K562 (cell line): ENCODE data around the gene CPN2. TPM values are rescaled to one million over a fixed set of nuclear protein-coding genes. Genes with fewer than 3 reads are reported as not detected.

Experiments used
- ATAC-seq: fragments of 200-7000 bp; cut with Tn5 transposase; 3 replicates; pipeline ENCODE4 v1.9.1; 2020; ENCODE audit warnings: moderate library complexity
- BruUV-seq: library from RNA; stranded (reverse); fragments of 400-500 nt; replicated peaks from 2 replicates; lab custom pipeline; 2021; lab: Mats Ljungman, UMichigan
- CTCF ChIA-PET: fragments of 300-600 bp; formaldehyde crosslinking; extraction: SDS; loops from one replicate; lab custom pipeline; 2021; ENCODE audit warnings: low intra/inter-chr PET ratio; lab: Yijun Ruan, JAX
- POLR2A ChIA-PET: fragments of 300-600, 350-650 bp; sonication (Branson Sonifier 250); formaldehyde crosslinking; extraction: SDS; loops from one replicate; lab custom pipeline; 2021; ENCODE audit warnings: antibody characterized with exemption, inconsistent platforms; lab: Yijun Ruan, JAX
- DNase-seq, 4 experiments: peaks; one replicate each; pipeline versions ENCODE4 v3.0.0 to v3.0.0-alpha.2; 2011 to 2018; ENCODE audit warnings: low spot score in 3 of 4, mixed read lengths in 3 of 4; ENCODE audit errors: extremely low read depth in 1 of 4
- FAIRE-seq: peaks from 2 replicates; lab custom pipeline; 2011; peaks lifted over from hg19 to GRCh38; lab: Jason Lieb, UNC
- H2AFZ ChIP-seq: 2 replicates; pipeline ENCODE4 v1.6.0; 2011; ENCODE audit warnings: low read depth, low read length, control low read depth, inconsistent platforms
- H3K27ac ChIP-seq: fragments of 200-600 bp; 3 replicates; pipeline ENCODE4 v1.8.0; 2011; ENCODE audit warnings: low read depth, mild to moderate bottlenecking, control low read depth, inconsistent platforms, low read length, moderate library complexity, mixed read lengths; ENCODE audit errors: extremely low read depth
- H3K27me3 ChIP-seq, 2 experiments: fragments of 300-600 bp in 1 of 2; 2 replicates in 1 of 2; 3 replicates in 1 of 2; pipeline versions ENCODE4 v1.6.0 to v1.8.0; 2011; ENCODE audit warnings: inconsistent platforms in 2 of 2, low read length in 2 of 2, mild to moderate bottlenecking in 1 of 2, mixed read lengths in 1 of 2, moderate library complexity in 1 of 2; ENCODE audit not compliant: control insufficient read depth in 2 of 2, insufficient read depth in 2 of 2
- H3K36me3 ChIP-seq: fragments of 300-600 bp; 3 replicates; pipeline ENCODE4 v1.8.0; 2011; ENCODE audit warnings: mild to moderate bottlenecking, low read length, inconsistent platforms; ENCODE audit not compliant: control insufficient read depth, insufficient read depth
- H3K4me1 ChIP-seq, 2 experiments: fragments of 200-600 bp in 1 of 2; replicated peaks in 1 of 2; 2 replicates in 1 of 2; 3 replicates in 1 of 2; pipeline versions ENCODE4 v1.5.1 to v1.8.0; 2011; ENCODE audit warnings: inconsistent platforms in 2 of 2, low read length in 2 of 2, mild to moderate bottlenecking in 1 of 2, mixed read lengths in 1 of 2, moderate library complexity in 1 of 2; ENCODE audit not compliant: control insufficient read depth in 2 of 2, insufficient read depth in 2 of 2
- H3K4me2 ChIP-seq: 2 replicates; pipeline ENCODE4 v1.6.1; 2011; ENCODE audit warnings: low read length, control low read depth, inconsistent platforms, mixed read lengths; ENCODE audit not compliant: insufficient read depth
- H3K4me3 ChIP-seq: fragments of 200-600 bp; sonication (generic), shearing (Covaris generic); 2 replicates; pipeline ENCODE4 v1.5.1; 2016; ENCODE audit warnings: control low read depth, inconsistent platforms
- H3K79me2 ChIP-seq: fragments of 200-600 bp; 3 replicates; pipeline ENCODE4 v1.8.0; 2011; ENCODE audit warnings: low read length, inconsistent platforms; ENCODE audit not compliant: control insufficient read depth, insufficient read depth
- H3K9ac ChIP-seq, 2 experiments: 2 replicates each; pipeline versions ENCODE4 v1.6.0 to v1.6.1; 2011; ENCODE audit warnings: low read depth in 2 of 2, low read length in 2 of 2, control low read depth in 1 of 2, inconsistent platforms in 1 of 2, mild to moderate bottlenecking in 1 of 2, mixed read lengths in 1 of 2; ENCODE audit not compliant: insufficient read depth in 1 of 2
- H3K9me1 ChIP-seq: one replicate; pipeline ENCODE4 v1.6.0; 2011; ENCODE audit warnings: inconsistent platforms, mild to moderate bottlenecking, low read length, moderate library complexity; ENCODE audit not compliant: control insufficient read depth, insufficient read depth
- H3K9me3 ChIP-seq: replicated peaks from 2 replicates; pipeline ENCODE4 v1.5.1; 2011; ENCODE audit warnings: low read depth, low read length, inconsistent platforms; ENCODE audit not compliant: control insufficient read depth, insufficient read depth
- H4K20me1 ChIP-seq: replicated peaks from 2 replicates; pipeline ENCODE4 v1.6.1; 2011; ENCODE audit warnings: low read length, inconsistent platforms, mixed read lengths; ENCODE audit not compliant: control insufficient read depth, insufficient read depth
- BRCA1 ChIP-seq, 2 experiments: fragments of 450-650 bp in 1 of 2; sonication (generic) in 1 of 2; formaldehyde crosslinking in 1 of 2; IDR thresholded peaks; 2 replicates each; pipeline versions ENCODE4 v1.5.0 to v1.6.1; 2017 to 2020; ENCODE audit warnings: mild to moderate bottlenecking in 1 of 2, missing genetic modification reagents in 1 of 2
- FOXA3 ChIP-seq, 2 experiments: fragments of 450-650 bp in 1 of 2; sonication (generic) in 1 of 2; formaldehyde crosslinking; IDR thresholded peaks in 1 of 2; conservative IDR thresholded peaks in 1 of 2; 2 replicates each; pipeline versions ENCODE4 v1.4.0 to v1.8.0; 2020 to 2022; ENCODE audit warnings: mild to moderate bottlenecking in 2 of 2, missing genetic modification reagents in 1 of 2
- TEAD4 ChIP-seq, 2 experiments: sonication (generic) in 1 of 2; formaldehyde crosslinking in 1 of 2; IDR thresholded peaks; 2 replicates each; pipeline versions ENCODE4 v1.6.1 to v1.8.0; 2012 to 2022; ENCODE audit warnings: borderline replicate concordance in 1 of 2, inconsistent platforms in 1 of 2, low read length in 1 of 2, mild to moderate bottlenecking in 1 of 2, missing genetic modification reagents in 1 of 2
- USF2 ChIP-seq: sonication (generic); formaldehyde crosslinking; IDR thresholded peaks from 2 replicates; pipeline ENCODE4 v1.5.0; 2020; ENCODE audit warnings: missing genetic modification reagents
- WGBS: fragments of 100-300 bp; shearing (Covaris generic); methylation state at CpG from one replicate; pipeline ENCODE4 v1.1.6; 2016; ENCODE audit warnings: low coverage, mixed read lengths; ENCODE audit not compliant: insufficient coverage; ENCODE audit errors: missing lambda C conversion rate; 5-methylcytosine and 5-hydroxymethylcytosine counted together
- in situ Hi-C: fragments of 300-500 bp; cut with MboI; formaldehyde crosslinking; loops from 4 replicates; pipeline ENCODE4 v1.15.0; 2018; ENCODE audit warnings: inconsistent platforms, mixed read lengths
- intact Hi-C: fragments of 100-400 bp; cut with micrococcal nuclease; formaldehyde crosslinking; loops from 2 replicates; pipeline ENCODE4 v1.14.2; 2022
- polyA plus RNA-seq, 8 experiments: library from polyadenylated mRNA; depleted of rRNA in 4 of 8; stranded (reverse) in 5 of 8; unstranded in 3 of 8; fragments of >200 nt; fragmentation: Nextera tagmentation in 2 of 8; fragmentation: Illumina TruSeq in 1 of 8; extraction: Ambion mirVana in 2 of 8; extraction: Trizol in 1 of 8; gene quantifications; 2 replicates each; pipeline versions ENCODE4 v1.2.1 to v1.2.3, GENCODE V29; 2011 to 2014; ENCODE audit warnings: inconsistent platforms in 1 of 8, missing spikeins in 1 of 8
- total RNA-seq, 7 experiments: library from RNA; depleted of rRNA in 6 of 7; stranded (reverse); fragments of >200 nt in 6 of 7; fragmentation: Illumina TruSeq in 2 of 7; extraction: Trizol in 2 of 7; gene quantifications; 2 replicates each; pipeline versions ENCODE4 v1.2.1 to v1.2.3, GENCODE V29; 2011 to 2021; ENCODE audit warnings: low replicate concordance in 1 of 7

Gene CPN2
- total and polyA plus RNA-seq, 9 of the 15 experiments (the other 6 are each of a cell fraction or from before 2014, with no cell fraction given), result not detected

DNA sequence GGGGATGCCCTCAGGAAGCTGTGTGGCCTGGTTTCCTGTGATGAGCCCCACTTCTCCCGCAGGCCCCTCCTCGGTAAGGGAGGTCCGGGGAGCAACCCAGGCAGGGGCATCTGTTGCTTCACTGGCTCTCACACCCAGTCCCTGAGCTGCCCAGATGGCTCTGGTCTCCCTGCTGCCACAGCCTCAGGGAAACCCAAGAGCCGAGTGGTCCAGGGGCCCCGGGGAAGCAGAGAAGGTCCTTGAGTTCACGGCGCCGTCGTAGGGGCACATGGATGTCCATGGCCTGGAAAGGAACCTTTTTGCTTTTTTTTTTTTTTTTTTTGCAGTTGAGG, 31.7 kb upstream of the CPN2 start (continued):
- TF ChIP-seq TEAD4 (IDR thresholded peaks at IDR 0.05; ENCODE audit: low read length) (no peak), TEAD4 (CRISPR knock-in tag; IDR thresholded peaks at IDR 0.05; ENCODE audit: borderline replicate concordance) (no peak), FOXA3 (CRISPR knock-in tag; conservative IDR thresholded peaks at IDR 0.05 in 1 of 2, IDR thresholded peaks at IDR 0.05 in 1 of 2) (no peak)

DNA sequence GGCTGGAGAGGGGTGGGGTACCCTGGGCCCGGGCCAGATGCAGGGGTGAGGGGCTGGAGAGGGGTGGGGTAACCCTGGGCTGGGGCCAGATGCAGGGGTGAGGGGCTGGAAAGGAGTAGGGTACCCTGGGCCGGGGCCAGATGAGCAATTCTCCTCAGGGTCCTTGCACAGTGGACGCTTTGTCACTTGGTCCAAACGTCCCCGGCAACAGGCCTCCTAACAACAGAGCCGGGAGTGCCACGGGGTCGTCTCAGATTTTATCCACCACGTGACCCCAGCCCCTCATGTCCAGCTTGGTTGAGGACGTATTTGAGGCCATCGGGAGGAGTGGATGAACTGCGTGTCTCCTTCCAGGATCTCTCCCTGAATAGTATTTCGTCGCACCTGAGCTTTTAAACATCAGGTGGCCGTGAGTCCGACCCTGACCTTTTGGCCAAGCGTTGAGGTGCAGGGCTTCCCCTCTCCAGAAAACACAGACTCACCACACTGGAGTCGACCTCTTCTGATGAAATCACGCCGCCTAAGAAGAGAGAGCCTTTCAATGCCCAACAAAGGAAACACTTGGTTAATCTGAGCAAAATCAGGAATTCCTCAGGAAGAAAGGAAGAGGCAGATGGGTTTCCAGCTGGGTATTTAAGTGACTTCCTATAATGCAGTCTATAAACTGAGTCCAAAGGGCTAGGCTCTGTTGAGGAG, 31.2 kb upstream of the CPN2 start:
- intact Hi-C loops, result no loop called here
- Histone ChIP-seq H3K9me3 (no peaks in the 10 kb centered on the region), H3K79me2 (no peaks in the 10 kb centered on the region), H3K36me3 (no peaks in the 10 kb centered on the region), H4K20me1 (no peaks in the 10 kb centered on the region; the same call in 1 of the 2 replicates), H3K27me3 (peaks cover 58 to 83% of the 10 kb centered on the region in 2 experiments), H3K4me1 (peaks cover 0 to 5% of the 10 kb centered on the region in 2 experiments; a peak in 2 of 5 replicates), H3K4me2 (no peak overlapping the region), H3K27ac (no peak overlapping the region), H3K9ac (no peak overlapping the region), H2AFZ (no peak overlapping the region), H3K4me3 (no peak overlapping the region), H3K9me1 (no peaks in the 10 kb centered on the region)
- WGBS, result 6% methylated on average over 17 of the region's 20 CpGs
- TF ChIP-seq BRCA1 (IDR thresholded peaks at IDR 0.05), result no peak
- no peak for TF ChIP-seq BRCA1 (CRISPR knock-in tag; IDR thresholded peaks at IDR 0.05)
- TF ChIP-seq USF2 (CRISPR knock-in tag), result 0 out of 2 replicates have a peak, but pooled peaks have one; percentile 5
- in situ Hi-C loops, result no loop called here
- DNase-seq, result no peak
- ChIA-PET CTCF (no interaction called here), POLR2A (interaction anchor here (0.6 to 1.2 kb wide), 3 partner anchors 9 to 972 kb away, joined by 3 read pairs; no protein-coding TSS in a partner anchor)
- BruUV-seq, result no TSS peak
- ATAC-seq, result no peak
- FAIRE-seq, result no peak
